HEK293 (cell line): ENCODE data around the gene MTCL1.
A peak's percentile ranks its signal among the peaks of the same experiment; 100 is the strongest.

Experiments used
- CTCF ChIA-PET: fragments of 350-600 bp; formaldehyde crosslinking; extraction: SDS; loops from one replicate; lab custom pipeline; 2021; ENCODE audit warnings: antibody characterized with exemption; lab: Yijun Ruan, JAX
- POLR2A ChIA-PET: fragments of 300-600 bp; formaldehyde crosslinking; extraction: SDS; loops from one replicate; lab custom pipeline; 2020; ENCODE audit warnings: antibody characterized with exemption, inconsistent platforms; lab: Yijun Ruan, JAX
- H3K27ac ChIP-seq: fragments of 200-500 bp; sonication (Bioruptor generic); 2 replicates; pipeline ENCODE4 v1.5.1; 2014; ENCODE audit warnings: low read depth, low read length, control low read depth, inconsistent platforms; ENCODE audit errors: extremely low read depth
- H3K36me3 ChIP-seq, 2 experiments: fragments of 200-500 bp in 1 of 2; sonication (Bioruptor generic) in 1 of 2; 1 replicate in 1 of 2; 2 replicates in 1 of 2; pipeline ENCODE4 v1.5.1; 2014 to 2017; ENCODE audit warnings: inconsistent platforms in 2 of 2, low read length in 2 of 2; ENCODE audit not compliant: control insufficient read depth in 2 of 2, insufficient read depth in 1 of 2
- H3K4me1 ChIP-seq: fragments of 200-500 bp; sonication (Bioruptor generic); 2 replicates; pipeline ENCODE4 v1.5.1; 2014; ENCODE audit warnings: mild to moderate bottlenecking, low read length, inconsistent platforms; ENCODE audit not compliant: control insufficient read depth, insufficient read depth
- H3K4me3 ChIP-seq: 2 replicates; pipeline ENCODE4 v1.5.1; 2011; ENCODE audit warnings: low read depth, mild to moderate bottlenecking, control low read depth, low read length, moderate library complexity
- H3K9me3 ChIP-seq: fragments of 200-500 bp; sonication (Bioruptor generic); 2 replicates; pipeline ENCODE4 v1.5.1; 2014; ENCODE audit warnings: low read depth, low read length, inconsistent platforms; ENCODE audit not compliant: control insufficient read depth, insufficient read depth
- ATF2 ChIP-seq: fragments of 450-650 bp; formaldehyde crosslinking; IDR thresholded peaks from 2 replicates; pipeline ENCODE4 v1.5.1; 2016; ENCODE audit warnings: missing biosample characterization, missing genetic modification characterization, low read depth
- GLI2 ChIP-seq: fragments of 450-650 bp; formaldehyde crosslinking; IDR thresholded peaks from 2 replicates; pipeline ENCODE4; 2017; ENCODE audit warnings: missing biosample characterization, missing genetic modification characterization, low read depth, borderline replicate concordance
- ZFHX2 ChIP-seq: fragments of 450-650 bp; formaldehyde crosslinking; conservative IDR thresholded peaks from 2 replicates; pipeline ENCODE4 v1.5.1; 2016; ENCODE audit warnings: missing biosample characterization, missing genetic modification characterization
- ZNF664 ChIP-seq: fragments of 450-650 bp; formaldehyde crosslinking; IDR thresholded peaks from 2 replicates; pipeline ENCODE4 v1.5.1; 2016; ENCODE audit warnings: missing biosample characterization, missing genetic modification characterization
- ZNF791 ChIP-seq: fragments of 450-650 bp; formaldehyde crosslinking; IDR thresholded peaks from 2 replicates; pipeline ENCODE4 v1.5.1; 2016; ENCODE audit warnings: missing biosample characterization, missing genetic modification characterization
- ZSCAN18 ChIP-seq: fragments of 450-650 bp; formaldehyde crosslinking; IDR thresholded peaks from 2 replicates; pipeline ENCODE4 v1.5.1; 2016; ENCODE audit warnings: missing biosample characterization, missing genetic modification characterization
- TF ChIP-seq, protein P1 (sequence below): fragments of 450-650 bp; formaldehyde crosslinking; IDR thresholded peaks from 2 replicates; pipeline ENCODE4 v1.5.1; 2016; ENCODE audit warnings: missing biosample characterization, missing genetic modification characterization
- TF ChIP-seq, protein P2 (sequence below): fragments of 450-650 bp; formaldehyde crosslinking; IDR thresholded peaks from 2 replicates; pipeline ENCODE4 v1.5.1; 2016; ENCODE audit warnings: missing biosample characterization, missing genetic modification characterization
- TF ChIP-seq, protein P3 (sequence below): fragments of 450-650 bp; formaldehyde crosslinking; IDR thresholded peaks from 2 replicates; pipeline ENCODE4 v1.5.1; 2016; ENCODE audit warnings: missing biosample characterization, missing genetic modification characterization
- TF ChIP-seq, protein P4 (sequence below): IDR thresholded peaks from 2 replicates; pipeline ENCODE4 v1.6.1; 2011; ENCODE audit warnings: mild to moderate bottlenecking, low read depth, low read length, borderline replicate concordance

MTCL1 gene

DNA sequence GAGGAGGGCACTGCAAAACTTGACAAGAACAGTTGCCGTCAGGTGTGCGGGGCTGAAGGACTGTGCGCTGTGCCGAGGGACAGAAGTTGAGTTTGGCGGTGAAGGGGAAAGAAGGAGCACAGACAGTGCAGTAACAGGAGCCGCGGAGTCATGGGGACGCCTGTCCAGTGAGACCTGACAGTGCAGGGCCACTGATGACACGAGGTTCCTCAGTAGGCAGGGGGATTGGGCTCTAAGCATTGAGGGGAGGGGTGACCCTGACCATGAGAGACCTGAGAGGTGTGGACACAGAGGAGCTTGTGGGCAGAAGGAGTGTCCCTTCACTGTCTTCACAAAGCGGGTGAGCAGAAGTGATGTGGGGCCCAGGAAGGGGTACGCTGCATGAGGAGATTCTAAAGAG lies 104.8 kb downstream of the MTCL1 start (continued):
- TF ChIP-seq, protein P1, sequence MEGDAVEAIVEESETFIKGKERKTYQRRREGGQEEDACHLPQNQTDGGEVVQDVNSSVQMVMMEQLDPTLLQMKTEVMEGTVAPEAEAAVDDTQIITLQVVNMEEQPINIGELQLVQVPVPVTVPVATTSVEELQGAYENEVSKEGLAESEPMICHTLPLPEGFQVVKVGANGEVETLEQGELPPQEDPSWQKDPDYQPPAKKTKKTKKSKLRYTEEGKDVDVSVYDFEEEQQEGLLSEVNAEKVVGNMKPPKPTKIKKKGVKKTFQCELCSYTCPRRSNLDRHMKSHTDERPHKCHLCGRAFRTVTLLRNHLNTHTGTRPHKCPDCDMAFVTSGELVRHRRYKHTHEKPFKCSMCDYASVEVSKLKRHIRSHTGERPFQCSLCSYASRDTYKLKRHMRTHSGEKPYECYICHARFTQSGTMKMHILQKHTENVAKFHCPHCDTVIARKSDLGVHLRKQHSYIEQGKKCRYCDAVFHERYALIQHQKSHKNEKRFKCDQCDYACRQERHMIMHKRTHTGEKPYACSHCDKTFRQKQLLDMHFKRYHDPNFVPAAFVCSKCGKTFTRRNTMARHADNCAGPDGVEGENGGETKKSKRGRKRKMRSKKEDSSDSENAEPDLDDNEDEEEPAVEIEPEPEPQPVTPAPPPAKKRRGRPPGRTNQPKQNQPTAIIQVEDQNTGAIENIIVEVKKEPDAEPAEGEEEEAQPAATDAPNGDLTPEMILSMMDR (tag by site-specific recombination): no peak
- TF ChIP-seq ZNF791 (tag by site-specific recombination): no peak
- no peak for TF ChIP-seq ZNF664 (tag by site-specific recombination)
- no peak for TF ChIP-seq GLI2 (tag by site-specific recombination)
- TF ChIP-seq, protein P2, sequence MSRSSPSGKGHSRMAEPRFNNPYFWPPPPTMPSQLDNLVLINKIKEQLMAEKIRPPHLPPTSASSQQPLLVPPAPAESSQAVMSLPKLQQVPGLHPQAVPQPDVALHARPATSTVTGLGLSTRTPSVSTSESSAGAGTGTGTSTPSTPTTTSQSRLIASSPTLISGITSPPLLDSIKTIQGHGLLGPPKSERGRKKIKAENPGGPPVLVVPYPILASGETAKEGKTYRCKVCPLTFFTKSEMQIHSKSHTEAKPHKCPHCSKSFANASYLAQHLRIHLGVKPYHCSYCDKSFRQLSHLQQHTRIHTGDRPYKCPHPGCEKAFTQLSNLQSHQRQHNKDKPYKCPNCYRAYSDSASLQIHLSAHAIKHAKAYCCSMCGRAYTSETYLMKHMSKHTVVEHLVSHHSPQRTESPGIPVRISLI: no peak

- Histone ChIP-seq H3K36me3 (peaks cover 4 to 39% of the 10 kb centered on the region in 2 experiments; a peak in 2 of 3 replicates), H3K9me3 (no peaks in the 10 kb centered on the region), H3K4me1 (no peaks in the 10 kb centered on the region), H3K4me3 (no peak overlapping the region), H3K27ac (no peak overlapping the region)
- TF ChIP-seq ZFHX2 (tag by site-specific recombination): 0 out of 2 replicates have a peak, but pooled peaks have one; percentile 19
- TF ChIP-seq, protein P3, sequence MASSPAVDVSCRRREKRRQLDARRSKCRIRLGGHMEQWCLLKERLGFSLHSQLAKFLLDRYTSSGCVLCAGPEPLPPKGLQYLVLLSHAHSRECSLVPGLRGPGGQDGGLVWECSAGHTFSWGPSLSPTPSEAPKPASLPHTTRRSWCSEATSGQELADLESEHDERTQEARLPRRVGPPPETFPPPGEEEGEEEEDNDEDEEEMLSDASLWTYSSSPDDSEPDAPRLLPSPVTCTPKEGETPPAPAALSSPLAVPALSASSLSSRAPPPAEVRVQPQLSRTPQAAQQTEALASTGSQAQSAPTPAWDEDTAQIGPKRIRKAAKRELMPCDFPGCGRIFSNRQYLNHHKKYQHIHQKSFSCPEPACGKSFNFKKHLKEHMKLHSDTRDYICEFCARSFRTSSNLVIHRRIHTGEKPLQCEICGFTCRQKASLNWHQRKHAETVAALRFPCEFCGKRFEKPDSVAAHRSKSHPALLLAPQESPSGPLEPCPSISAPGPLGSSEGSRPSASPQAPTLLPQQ (tag by site-specific recombination): no peak
- TF ChIP-seq ZSCAN18 (tag by site-specific recombination): no peak
- TF ChIP-seq ATF2 (tag by site-specific recombination): no peak
- ChIA-PET CTCF (interaction anchor here (0.6 to 1.3 kb wide), 4 partner anchors 79 to 177 kb away, joined by 3 to 5 read pairs (median 3); no protein-coding TSS in a partner anchor), POLR2A (no interaction called here)
Observed at GRCh38 chr18:8811115-8811514, 105.8 kb downstream of the MTCL1 start.

DNA sequence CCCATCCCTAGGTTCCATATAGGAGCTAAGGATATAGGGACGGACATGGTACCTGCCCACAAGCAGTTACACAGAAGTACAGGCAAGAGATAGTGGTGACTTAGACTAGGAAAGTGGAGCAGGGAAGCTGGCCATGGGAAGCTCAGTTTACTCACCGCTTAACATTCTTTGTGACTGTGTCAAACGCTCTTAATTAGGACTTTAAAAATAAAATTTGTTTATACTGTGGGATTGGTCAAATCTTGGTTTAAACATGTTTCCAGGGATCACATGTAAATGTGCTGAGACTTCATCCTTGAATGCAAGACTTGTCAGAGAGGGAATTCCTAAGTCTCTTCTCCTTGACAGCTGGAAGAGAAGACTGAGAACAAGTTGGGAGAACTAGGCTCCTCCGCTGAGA lies 107.3 kb downstream of the MTCL1 start:
- POLR2A ChIA-PET: no interaction called here

More for the DNA sequence above, 107.3 kb downstream of the MTCL1 start:
- peaks cover 4 to 28% of the 10 kb centered on the region in 2 experiments; a peak in 2 of 3 replicates for H3K36me3 ChIP-seq
- H3K27ac ChIP-seq: no peak overlapping the region
- no peak overlapping the region for H3K4me3 ChIP-seq
- H3K9me3 ChIP-seq: no peaks in the 10 kb centered on the region
- H3K4me1 ChIP-seq: no peaks in the 10 kb centered on the region
- CTCF ChIA-PET: interaction anchor here (1.0 kb wide), 1 partner anchor 158 kb away, joined by 3 read pairs; no protein-coding TSS in a partner anchor
- TF ChIP-seq, protein P4, sequence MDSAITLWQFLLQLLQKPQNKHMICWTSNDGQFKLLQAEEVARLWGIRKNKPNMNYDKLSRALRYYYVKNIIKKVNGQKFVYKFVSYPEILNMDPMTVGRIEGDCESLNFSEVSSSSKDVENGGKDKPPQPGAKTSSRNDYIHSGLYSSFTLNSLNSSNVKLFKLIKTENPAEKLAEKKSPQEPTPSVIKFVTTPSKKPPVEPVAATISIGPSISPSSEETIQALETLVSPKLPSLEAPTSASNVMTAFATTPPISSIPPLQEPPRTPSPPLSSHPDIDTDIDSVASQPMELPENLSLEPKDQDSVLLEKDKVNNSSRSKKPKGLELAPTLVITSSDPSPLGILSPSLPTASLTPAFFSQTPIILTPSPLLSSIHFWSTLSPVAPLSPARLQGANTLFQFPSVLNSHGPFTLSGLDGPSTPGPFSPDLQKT: no peak
